K562 (cell line): Measurements from ENCODE around the gene POGLUT2. TPM values are rescaled to one million over a fixed set of nuclear protein-coding genes. Genes with fewer than 3 reads are reported as not detected.

Source experiments
- ARID2 ChIP-seq: fragments of 450-650 bp; IDR thresholded peaks from 2 replicates; pipeline ENCODE4 v1.6.1; 2017; ENCODE audit warnings: antibody characterized with exemption, mild to moderate bottlenecking
- CBX8 ChIP-seq: fragments of 200-600 bp; sonication (generic); IDR thresholded peaks from 2 replicates; pipeline ENCODE4 v1.6.1; 2012; ENCODE audit warnings: borderline replicate concordance, mixed run types, low read depth, mild to moderate bottlenecking, moderate library complexity, mixed read lengths, low read length, control low read depth, inconsistent platforms; ENCODE audit not compliant: poor library complexity, severe bottlenecking; ENCODE audit errors: extremely low read depth
- HNRNPLL ChIP-seq: fragments of 200-400 bp; formaldehyde crosslinking; IDR thresholded peaks from 2 replicates; pipeline ENCODE4 v1.6.1; 2017; ENCODE audit warnings: low read length, low read depth, mild to moderate bottlenecking; ENCODE audit not compliant: poor library complexity, severe bottlenecking
- PTRF ChIP-seq: fragments of 450-650 bp; IDR thresholded peaks from 2 replicates; pipeline ENCODE4 v1.6.1; 2016; ENCODE audit warnings: mild to moderate bottlenecking, missing genetic modification characterization, missing compliant biosample characterization
- SMAD1 ChIP-seq: fragments of 150-350 bp; IDR thresholded peaks from 2 replicates; pipeline ENCODE4 v1.6.1; 2014; ENCODE audit warnings: low read length, low read depth; ENCODE audit not compliant: partially characterized antibody
- SMC3 ChIP-seq: conservative IDR thresholded peaks from 2 replicates; pipeline ENCODE4 v1.6.1; 2011; ENCODE audit warnings: low read depth, low read length, improper control_type of control experiment; ENCODE audit not compliant: insufficient read depth
- TARDBP ChIP-seq: fragments of 450-650 bp; IDR thresholded peaks from 2 replicates; pipeline ENCODE4 v1.6.1; 2016
- ZBED1 ChIP-seq: IDR thresholded peaks from 2 replicates; pipeline ENCODE4 v1.6.1; 2014
- ZKSCAN8 ChIP-seq: fragments of 200-800 bp; sonication (Bioruptor generic); IDR thresholded peaks from 2 replicates; pipeline ENCODE4 v1.6.1; 2016; ENCODE audit warnings: missing genetic modification characterization, missing compliant biosample characterization
- polyA plus RNA-seq, 8 experiments: library from polyadenylated mRNA; depleted of rRNA in 4 of 8; stranded (reverse) in 5 of 8; unstranded in 3 of 8; fragments of >200 nt; fragmentation: Nextera tagmentation in 2 of 8; fragmentation: Illumina TruSeq in 1 of 8; extraction: Ambion mirVana in 2 of 8; extraction: Trizol in 1 of 8; gene quantifications; 2 replicates each; pipeline versions ENCODE4 v1.2.1 to v1.2.3, GENCODE V29; 2011 to 2014; ENCODE audit warnings: inconsistent platforms in 1 of 8, missing spikeins in 1 of 8
- total RNA-seq, 7 experiments: library from RNA; depleted of rRNA in 6 of 7; stranded (reverse); fragments of >200 nt in 6 of 7; fragmentation: Illumina TruSeq in 2 of 7; extraction: Trizol in 2 of 7; gene quantifications; 2 replicates each; pipeline versions ENCODE4 v1.2.1 to v1.2.3, GENCODE V29; 2011 to 2021; ENCODE audit warnings: low replicate concordance in 1 of 7
- TF ChIP-seq, protein P1 (sequence below): fragments of 200-800 bp; sonication (Bioruptor generic); IDR thresholded peaks from 2 replicates; pipeline ENCODE4 v1.6.1; 2017; ENCODE audit warnings: missing genetic modification characterization, missing compliant biosample characterization
- TF ChIP-seq, protein P2 (sequence below): fragments of 450-650 bp; IDR thresholded peaks from 2 replicates; pipeline ENCODE4 v1.6.1; 2014; ENCODE audit warnings: low read depth, mild to moderate bottlenecking, moderate library complexity, borderline replicate concordance
- TF ChIP-seq, protein P3 (sequence below): fragments of 250-450 bp; sonication (Bioruptor Pico); IDR thresholded peaks from 2 replicates; pipeline ENCODE4 v1.8.0; 2021; ENCODE audit warnings: moderate library complexity, mild to moderate bottlenecking, inconsistent platforms
- TF ChIP-seq, protein P4 (sequence below): fragments of 250-450 bp; sonication (Bioruptor Pico); IDR thresholded peaks from 2 replicates; pipeline ENCODE4 v1.8.0; 2021; ENCODE audit warnings: mild to moderate bottlenecking, moderate library complexity
- TF ChIP-seq, protein P5 (sequence below): sonication (generic); formaldehyde crosslinking; IDR thresholded peaks from 2 replicates; pipeline ENCODE4 v1.8.1; 2023; ENCODE audit warnings: mild to moderate bottlenecking, missing genetic modification reagents, moderate library complexity
- TF ChIP-seq, protein P6 (sequence below): fragments of 250-450 bp; sonication (Bioruptor Pico); IDR thresholded peaks from 2 replicates; pipeline ENCODE4 v1.5.0; 2021

Gene POGLUT2
- total and polyA plus RNA-seq, 9 of the 15 experiments (the other 6 are each of a cell fraction or from before 2014, with no cell fraction given): 3.8 to 11.8 (median 10.8) TPM

DNA sequence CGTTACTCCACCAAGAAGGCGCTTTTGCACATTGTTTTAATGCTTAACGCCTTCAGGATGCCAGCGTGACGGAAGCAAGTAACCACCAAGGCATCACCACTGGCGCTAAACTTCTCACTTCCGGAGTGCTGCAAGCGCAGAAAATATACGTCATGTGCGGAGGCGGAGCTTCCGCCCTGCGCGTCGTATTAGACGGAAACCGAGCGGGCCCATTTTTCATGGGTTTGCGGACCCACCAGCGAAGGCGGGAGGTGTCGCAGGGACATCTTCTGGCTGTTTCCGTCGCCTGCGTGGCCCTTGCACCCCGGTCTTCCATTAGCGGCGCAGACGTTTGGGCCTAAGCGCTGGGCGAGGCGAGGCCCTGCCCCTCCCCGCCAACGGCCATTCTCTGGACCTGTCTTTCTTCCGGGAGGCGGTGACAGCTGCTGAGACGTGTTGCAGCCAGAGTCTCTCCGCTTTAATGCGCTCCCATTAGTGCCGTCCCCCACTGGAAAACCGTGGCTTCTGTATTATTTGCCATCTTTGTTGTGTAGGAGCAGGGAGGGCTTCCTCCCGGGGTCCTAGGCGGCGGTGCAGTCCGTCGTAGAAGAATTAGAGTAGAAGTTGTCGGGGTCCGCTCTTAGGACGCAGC, 47.0 kb upstream of the POGLUT2 start, which contains the start of gene ERCC5 (continued):
- TF ChIP-seq, protein P1, sequence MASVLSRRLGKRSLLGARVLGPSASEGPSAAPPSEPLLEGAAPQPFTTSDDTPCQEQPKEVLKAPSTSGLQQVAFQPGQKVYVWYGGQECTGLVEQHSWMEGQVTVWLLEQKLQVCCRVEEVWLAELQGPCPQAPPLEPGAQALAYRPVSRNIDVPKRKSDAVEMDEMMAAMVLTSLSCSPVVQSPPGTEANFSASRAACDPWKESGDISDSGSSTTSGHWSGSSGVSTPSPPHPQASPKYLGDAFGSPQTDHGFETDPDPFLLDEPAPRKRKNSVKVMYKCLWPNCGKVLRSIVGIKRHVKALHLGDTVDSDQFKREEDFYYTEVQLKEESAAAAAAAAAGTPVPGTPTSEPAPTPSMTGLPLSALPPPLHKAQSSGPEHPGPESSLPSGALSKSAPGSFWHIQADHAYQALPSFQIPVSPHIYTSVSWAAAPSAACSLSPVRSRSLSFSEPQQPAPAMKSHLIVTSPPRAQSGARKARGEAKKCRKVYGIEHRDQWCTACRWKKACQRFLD (CRISPR knock-in tag): no peak
- TF ChIP-seq PTRF (tag) (no peak), CBX8 (no peak), TARDBP (peak; percentile 57; the same call in 1 of the 2 replicates), SMAD1 (no peak), ARID2 (no peak), SMC3 (no peak), ZBED1 (no peak), HNRNPLL (peak; percentile 96), ZKSCAN8 (CRISPR knock-in tag) (no peak)
- TF ChIP-seq, protein P2, sequence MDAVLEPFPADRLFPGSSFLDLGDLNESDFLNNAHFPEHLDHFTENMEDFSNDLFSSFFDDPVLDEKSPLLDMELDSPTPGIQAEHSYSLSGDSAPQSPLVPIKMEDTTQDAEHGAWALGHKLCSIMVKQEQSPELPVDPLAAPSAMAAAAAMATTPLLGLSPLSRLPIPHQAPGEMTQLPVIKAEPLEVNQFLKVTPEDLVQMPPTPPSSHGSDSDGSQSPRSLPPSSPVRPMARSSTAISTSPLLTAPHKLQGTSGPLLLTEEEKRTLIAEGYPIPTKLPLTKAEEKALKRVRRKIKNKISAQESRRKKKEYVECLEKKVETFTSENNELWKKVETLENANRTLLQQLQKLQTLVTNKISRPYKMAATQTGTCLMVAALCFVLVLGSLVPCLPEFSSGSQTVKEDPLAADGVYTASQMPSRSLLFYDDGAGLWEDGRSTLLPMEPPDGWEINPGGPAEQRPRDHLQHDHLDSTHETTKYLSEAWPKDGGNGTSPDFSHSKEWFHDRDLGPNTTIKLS: peak; percentile 94
- TF ChIP-seq, protein P3, sequence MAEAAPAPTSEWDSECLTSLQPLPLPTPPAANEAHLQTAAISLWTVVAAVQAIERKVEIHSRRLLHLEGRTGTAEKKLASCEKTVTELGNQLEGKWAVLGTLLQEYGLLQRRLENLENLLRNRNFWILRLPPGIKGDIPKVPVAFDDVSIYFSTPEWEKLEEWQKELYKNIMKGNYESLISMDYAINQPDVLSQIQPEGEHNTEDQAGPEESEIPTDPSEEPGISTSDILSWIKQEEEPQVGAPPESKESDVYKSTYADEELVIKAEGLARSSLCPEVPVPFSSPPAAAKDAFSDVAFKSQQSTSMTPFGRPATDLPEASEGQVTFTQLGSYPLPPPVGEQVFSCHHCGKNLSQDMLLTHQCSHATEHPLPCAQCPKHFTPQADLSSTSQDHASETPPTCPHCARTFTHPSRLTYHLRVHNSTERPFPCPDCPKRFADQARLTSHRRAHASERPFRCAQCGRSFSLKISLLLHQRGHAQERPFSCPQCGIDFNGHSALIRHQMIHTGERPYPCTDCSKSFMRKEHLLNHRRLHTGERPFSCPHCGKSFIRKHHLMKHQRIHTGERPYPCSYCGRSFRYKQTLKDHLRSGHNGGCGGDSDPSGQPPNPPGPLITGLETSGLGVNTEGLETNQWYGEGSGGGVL (CRISPR knock-in tag): no peak
- TF ChIP-seq, protein P4, sequence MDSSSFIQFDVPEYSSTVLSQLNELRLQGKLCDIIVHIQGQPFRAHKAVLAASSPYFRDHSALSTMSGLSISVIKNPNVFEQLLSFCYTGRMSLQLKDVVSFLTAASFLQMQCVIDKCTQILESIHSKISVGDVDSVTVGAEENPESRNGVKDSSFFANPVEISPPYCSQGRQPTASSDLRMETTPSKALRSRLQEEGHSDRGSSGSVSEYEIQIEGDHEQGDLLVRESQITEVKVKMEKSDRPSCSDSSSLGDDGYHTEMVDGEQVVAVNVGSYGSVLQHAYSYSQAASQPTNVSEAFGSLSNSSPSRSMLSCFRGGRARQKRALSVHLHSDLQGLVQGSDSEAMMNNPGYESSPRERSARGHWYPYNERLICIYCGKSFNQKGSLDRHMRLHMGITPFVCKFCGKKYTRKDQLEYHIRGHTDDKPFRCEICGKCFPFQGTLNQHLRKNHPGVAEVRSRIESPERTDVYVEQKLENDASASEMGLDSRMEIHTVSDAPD (CRISPR knock-in tag): no peak
- TF ChIP-seq, protein P5, sequence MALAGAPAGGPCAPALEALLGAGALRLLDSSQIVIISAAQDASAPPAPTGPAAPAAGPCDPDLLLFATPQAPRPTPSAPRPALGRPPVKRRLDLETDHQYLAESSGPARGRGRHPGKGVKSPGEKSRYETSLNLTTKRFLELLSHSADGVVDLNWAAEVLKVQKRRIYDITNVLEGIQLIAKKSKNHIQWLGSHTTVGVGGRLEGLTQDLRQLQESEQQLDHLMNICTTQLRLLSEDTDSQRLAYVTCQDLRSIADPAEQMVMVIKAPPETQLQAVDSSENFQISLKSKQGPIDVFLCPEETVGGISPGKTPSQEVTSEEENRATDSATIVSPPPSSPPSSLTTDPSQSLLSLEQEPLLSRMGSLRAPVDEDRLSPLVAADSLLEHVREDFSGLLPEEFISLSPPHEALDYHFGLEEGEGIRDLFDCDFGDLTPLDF: no peak
- TF ChIP-seq, protein P6, sequence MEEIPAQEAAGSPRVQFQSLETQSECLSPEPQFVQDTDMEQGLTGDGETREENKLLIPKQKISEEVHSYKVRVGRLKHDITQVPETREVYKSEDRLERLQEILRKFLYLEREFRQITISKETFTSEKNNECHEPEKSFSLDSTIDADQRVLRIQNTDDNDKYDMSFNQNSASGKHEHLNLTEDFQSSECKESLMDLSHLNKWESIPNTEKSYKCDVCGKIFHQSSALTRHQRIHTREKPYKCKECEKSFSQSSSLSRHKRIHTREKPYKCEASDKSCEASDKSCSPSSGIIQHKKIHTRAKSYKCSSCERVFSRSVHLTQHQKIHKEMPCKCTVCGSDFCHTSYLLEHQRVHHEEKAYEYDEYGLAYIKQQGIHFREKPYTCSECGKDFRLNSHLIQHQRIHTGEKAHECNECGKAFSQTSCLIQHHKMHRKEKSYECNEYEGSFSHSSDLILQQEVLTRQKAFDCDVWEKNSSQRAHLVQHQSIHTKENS (CRISPR knock-in tag): no peak
